GM19455 (cell line): ENCODE data around the gene TECR.
A peak's percentile ranks its signal among the peaks of the same experiment; 100 is the strongest.
"Not testable (repeated sequence)": the region's sequence is repeated elsewhere in the genome, so short reads cannot be mapped to it uniquely, and the experiment has no call there.

Experiments used
- ATAC-seq: cut with Tn5 transposase; IDR thresholded peaks from one replicate; pipeline ENCODE4 v1.9.1; 2021; ENCODE audit not compliant: unreplicated experiment

Gene TECR

DNA sequence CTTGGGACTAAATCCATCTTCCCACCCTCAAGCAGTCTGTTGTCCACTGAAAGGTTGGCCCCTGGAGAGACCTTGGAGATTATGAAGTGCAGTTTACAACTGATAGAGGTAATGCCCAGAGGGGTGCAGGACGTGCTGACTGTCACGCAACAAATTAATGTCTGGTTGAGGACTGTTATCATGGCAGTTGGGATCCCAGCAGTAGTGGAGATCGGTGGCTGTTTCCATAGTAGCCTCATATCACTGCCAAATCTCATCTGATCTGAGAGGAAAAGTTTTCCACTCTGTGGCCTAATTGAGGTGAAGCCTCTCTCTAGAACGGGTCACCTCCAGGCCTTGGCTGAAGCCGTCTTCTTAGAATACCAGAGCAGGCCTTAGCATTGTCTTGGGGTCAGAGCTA lies 4.1 kb downstream of the TECR start:
- ATAC-seq, result no peak

DNA sequence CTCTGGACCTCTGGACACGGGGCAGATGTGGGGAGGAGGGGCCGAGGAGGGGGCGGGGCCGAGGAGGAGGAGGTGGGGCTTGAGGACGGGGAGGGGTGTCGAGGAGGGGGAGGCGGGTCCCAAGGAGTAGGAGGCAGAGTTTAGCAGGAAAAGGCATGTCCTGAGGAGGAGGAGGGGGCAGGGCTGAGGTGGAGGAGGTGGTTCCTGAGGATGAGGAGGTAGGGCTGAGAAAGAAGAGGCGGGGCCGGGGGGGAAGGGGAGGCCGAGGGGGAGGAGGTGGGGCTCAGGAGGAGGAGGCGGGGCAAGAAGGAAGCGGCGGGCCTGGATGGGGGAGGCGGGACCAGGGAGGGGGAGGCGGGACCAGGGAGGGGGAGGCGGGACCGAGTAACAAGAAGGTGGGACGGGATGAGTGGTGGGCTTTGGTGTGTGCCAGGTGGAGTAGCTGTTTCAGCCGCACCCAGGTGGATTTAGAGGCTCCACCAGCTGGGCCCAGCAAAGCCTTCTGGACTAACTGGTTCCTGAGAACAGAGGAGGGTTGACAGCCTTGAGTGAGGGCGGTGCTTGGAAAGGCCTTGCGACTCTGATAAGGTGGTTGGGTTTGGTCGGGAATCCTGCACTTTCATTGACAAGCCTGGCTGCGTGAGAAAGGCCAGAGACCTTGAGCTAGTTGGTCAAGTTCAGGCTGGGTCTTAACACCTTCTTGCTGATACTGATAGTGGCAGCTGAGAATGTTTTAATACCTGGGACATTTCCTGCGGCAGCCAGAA lies 7.7 kb downstream of the TECR start:
- no peak for ATAC-seq

DNA sequence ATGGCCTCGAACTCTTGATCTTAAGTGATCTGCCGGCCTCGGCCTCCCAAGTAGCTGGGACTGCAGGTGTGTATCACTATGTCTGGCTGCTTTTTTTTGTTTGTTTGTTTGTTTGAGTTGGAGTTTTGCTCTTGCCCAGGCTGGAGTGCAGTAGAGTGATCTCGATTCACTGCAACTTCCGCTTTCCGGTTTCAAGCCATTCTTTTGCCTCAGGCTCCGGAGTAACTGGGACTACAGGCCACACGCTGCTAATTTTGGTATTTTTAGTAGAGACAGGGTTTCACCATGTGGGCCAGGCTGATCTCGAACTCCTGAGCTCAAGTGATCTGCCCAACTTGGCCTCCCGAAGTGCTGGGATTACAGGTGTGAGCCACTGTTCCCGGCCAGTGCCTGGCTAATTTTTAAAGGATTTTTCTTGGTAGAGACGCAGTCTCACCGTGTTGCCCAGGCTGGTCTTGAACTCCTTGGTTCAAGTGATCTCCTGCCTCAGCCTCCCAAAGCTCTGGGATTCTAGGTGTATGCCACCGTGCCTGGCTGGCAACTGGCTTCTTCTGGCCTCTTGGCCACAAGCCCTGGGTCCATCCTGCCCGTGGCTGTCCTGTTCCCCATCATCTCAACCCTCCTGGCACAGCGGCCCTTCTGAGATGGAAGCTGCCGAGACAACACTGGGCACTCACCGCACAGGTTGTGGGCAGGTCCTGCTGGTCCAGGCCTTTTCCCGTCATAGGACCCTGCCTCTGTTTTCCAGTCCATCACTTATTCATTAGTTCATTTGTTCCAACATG lies 11.5 kb downstream of the TECR start:
- ATAC-seq, result no peak

DNA sequence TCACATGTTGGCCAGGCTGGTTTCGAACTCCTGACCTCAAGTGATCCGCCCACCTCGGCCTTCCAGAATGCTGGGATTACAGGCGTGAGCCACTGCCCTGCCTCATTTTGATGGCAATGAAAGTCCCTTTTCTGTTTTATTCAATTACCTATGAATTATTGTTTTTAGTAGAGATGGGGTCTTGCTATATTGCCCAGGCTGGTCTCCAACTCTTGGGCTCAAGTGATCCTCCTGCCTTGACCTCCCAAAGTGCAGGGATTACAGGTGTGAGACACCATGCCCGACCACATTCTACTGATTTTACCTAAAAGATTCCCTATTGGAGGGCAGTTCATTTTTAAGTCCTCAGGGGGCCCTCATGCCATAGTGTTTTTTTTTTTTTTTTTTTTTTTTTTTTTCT lies 12.6 kb downstream of the TECR start:
- ATAC-seq, result not testable (repeated sequence)

DNA sequence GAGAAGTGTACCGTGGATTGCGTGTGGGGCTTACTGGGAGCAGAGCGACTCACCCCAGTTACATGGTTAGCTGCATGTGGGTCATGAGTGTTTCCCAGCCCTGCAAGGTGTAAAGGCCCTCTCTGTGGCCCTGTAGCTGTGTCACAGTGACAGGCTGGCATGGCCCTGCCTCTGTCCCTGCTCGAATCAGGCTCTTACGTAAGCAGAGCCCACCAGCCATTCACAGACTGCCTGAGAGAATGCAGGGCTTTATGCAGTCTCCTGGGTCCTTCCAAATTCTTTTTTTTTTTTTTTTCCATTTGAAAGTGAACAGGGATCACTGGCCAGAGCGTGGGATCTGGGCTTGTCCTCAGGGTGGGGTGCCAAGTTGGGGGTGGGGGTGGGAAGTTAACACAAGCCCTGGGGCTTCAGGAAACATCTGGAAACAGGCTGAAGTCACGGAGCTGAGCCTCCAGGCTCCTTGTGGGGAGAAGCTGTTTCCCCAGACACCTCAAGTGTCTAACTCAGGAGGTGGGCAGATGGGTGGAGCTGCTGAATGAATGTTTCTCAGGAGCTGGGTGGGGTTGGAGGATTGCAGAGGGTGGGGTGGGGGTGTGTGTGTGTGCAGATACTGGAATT lies 13.4 kb downstream of the TECR start:
- no peak for ATAC-seq

DNA sequence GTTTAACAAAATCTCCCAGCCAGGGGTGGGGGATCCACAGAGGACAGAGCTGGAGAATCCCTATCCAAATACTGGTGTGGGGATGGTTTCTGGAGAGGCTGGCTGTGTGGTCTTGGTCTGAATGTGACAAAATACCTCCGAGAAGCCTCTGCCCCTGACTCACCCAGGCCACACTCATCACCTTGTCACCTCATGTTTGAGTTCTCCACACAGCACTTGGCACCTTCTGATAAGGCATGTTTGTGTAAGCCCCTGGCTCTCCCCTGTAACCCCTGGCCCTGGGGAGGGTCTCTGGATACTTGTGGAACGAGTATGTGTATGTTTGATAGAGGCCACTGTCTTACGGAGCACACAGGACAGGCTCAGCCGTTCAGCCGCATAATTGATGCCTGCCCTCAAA lies 14.7 kb downstream of the TECR start:
- ATAC-seq, result no peak

DNA sequence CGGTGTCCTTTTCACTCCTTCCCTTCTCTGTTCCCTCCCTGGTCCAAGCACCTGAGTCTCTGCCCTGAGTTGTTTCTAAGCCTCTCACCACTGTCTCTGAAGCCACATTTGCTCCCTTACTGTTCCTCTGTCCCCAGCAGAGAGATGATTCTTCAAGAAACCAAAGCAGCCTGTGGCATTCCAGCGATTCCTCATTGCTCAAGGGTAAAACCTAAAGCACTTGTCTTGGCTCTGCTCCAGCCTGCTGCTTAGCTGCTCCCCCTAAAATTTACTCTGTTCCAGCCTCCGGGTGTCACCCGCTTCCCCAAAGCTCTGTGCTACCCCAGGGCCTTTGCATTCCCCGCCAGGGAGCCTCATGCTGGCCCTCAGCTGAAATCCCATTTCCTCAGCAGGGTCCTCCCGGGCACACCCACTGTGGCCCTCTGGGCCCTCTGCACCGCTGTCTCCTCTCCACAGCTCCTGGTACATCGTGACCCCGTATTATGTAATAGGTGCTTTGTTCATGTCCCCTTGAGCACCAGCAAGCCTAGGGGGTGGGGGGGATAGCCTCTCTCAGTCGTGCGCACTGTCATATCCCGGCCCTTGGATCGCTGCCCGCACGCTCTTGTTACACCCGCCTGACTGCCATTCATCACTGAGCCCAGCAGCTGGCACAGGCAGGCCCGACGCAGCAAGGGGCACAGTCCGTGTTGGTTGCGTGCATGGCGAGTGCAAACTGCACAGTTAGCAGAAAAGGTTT lies 15.8 kb downstream of the TECR start:
- no peak for ATAC-seq

DNA sequence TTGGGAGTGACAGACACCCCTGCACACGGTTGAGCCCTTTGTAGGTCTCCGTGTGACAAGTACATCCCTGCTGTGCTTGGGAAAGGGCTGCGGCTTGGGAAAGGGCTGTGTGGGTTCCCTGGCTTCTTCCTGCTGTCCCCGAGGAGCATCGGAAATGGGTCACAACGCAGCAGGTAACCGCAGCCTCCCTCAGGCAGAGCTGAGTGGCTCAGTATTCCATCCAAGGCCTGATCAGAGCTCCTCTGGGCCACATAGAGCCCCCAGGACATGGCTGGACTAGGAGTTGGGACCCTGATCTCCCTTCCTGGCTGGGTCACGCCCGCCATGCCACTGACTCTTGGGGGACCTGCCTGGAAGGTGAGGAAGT lies 16.3 kb downstream of the TECR start:
- no peak for ATAC-seq

DNA sequence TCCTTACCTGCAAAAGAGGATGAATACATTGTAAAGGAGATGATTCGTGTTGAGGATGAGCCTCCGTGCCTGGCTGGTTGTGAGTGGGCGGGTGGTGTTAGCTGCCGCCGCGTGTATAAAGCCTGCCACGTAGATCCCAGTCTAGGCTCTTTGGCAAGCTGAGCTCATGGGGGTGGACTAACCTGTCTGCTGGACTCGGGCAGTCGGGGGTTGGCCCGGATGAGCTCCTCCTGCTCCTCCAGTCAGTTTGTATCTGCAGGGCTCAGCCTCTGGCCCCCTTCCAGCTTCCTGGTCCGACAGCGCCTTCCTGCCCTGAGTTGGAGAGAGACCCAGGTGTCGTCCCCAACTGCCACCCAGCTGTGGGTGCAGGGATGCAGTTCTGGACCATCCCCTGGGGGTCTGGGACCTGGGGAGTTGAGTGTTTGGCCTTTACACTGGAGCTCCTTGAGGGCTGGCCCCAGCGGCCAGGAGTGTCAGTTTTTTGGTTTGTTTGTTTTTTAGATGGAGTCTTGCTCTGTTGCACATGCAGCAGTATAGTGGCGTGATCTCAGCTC lies 20.9 kb downstream of the TECR start:
- no peak for ATAC-seq

DNA sequence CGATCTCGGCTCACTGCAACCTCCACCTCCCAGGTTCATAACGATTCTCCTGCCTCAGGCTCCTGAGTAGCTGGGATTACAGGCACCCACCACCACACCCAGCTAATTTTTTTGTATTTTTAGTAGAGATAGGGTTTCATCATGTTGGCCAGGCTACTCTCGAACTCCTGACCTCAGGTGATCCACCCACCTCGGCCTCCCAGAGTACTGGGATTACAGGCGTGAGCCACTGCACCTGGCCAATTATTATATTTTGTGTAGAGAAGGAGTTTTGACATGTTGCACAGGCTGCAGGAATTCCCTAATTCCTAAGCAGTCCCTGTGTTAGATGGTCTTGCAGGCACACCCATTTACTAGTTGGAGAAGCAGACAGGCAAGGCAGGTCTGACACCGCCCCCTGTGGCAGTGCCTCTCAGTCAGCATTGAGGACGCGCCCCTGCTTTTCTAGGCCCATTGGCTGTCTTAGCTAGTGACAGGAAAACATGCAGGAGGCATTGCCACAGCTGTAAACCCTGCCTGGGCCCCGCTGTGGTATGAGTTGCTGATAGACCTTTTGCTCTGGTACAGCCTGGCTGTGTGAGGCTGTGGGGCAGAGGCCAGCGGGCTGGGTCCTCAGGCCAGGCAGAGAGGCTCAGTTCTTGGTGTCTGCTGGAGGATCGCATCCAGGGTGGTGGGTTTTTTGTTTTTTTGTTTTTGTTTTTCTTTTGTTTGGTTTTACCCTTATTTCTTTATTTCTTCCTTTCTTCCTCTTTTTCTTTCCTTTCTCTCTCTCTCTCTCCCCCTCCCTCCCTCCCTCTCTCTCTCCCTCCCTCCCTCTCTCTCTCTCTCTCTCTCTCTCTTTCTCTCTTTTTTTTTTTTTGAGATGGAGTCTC lies 22.0 kb downstream of the TECR start:
- not testable (repeated sequence) for ATAC-seq

DNA sequence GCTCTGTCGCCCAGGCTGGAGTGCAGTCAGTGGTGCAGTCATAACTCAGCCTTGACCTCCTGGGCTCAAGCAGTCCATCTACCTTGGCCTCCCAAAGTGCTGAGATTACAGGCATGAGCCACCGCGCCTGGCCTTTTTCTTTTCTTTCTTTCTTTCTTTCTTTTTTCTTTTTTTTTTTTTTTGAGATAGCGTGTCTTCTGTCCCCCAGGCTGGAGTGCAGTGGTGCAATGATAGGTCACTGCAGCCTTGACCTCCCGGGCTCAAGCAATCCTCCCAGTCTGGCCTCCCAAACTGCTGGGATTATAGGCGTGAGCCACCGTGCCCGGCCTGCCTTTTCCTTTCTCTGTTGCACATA lies 22.6 kb downstream of the TECR start:
- ATAC-seq, result not testable (repeated sequence)

DNA sequence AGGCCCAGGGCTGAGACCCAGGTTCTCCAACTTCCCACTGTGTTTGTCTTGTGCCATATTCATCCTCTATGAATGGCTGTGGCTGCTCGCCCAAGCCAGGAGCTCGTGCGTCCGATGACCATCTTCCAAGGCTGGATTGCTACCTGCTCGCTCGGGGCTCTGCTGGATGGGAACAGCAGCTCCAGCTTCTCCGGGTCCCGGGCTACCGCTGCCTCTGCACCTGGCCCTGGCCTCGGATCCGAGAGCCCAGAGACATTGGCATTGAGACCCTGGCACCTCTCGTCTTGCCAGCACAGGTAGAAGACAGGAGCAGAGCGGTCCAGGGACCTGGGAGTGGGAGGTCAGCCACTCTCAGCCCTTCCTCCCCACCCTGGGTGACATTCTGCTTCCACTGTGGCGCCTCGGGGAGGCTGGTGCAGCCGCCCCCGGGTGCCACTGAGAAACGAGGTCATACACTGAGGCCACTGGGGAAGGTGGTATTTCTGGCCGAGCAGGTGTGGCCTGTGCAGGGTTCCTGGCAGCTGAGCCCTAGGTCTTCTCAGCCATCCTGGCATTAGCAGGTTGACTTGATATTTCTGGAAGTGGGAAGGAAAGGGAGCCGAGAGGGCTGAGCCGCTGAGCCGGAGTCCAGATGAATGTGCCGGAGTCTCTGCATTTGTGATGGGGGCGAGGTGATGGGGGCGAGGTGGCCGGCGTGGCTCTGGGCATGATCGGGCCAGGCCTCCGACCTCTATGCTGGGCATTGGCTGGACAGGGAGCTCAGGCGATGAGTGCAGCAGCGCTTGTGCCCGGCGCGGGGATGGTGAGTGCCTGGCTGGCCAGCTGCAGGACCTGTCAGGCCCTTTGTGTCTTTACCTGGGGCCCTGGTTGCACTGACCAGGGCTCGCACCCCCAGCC lies 23.9 kb downstream of the TECR start:
- no peak for ATAC-seq

DNA sequence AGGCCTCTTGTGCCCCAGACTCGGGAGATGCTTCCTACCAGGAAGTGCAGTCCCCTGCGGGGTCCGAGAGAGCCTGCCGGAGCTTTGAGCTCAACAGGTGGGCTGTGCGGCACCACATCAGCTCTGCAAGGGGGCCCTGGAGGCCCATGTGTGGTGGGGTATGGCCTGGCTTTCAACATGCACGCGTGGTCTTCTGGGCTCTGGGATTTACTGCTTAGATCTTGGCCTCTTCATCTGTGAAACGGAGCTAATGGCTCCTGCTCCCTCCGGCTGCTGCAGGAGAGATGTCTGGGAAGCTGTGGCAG lies 24.5 kb downstream of the TECR start:
- ATAC-seq, result no peak

DNA sequence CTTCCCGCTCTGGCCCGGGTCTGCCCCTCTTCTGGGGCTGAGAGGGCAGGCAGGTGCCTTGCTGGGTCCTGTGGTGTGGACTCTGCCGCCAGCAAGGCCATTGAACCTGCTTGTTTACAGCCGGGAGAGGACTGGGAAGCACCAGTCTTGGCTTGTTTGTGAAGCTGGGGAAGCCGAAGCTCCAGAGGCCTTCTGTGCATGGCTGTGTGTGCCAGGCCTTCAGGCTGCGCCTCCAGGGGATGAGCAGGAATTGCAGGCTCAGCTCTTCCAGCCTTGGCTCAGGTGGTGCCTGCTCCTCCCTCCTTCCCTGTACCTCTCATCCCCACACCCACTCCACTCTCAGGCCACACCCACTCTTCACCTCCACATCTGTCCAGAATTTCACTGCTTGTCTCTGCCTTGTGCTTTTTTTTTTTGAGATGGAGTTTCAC lies 25.0 kb downstream of the TECR start:
- ATAC-seq, result no peak

DNA sequence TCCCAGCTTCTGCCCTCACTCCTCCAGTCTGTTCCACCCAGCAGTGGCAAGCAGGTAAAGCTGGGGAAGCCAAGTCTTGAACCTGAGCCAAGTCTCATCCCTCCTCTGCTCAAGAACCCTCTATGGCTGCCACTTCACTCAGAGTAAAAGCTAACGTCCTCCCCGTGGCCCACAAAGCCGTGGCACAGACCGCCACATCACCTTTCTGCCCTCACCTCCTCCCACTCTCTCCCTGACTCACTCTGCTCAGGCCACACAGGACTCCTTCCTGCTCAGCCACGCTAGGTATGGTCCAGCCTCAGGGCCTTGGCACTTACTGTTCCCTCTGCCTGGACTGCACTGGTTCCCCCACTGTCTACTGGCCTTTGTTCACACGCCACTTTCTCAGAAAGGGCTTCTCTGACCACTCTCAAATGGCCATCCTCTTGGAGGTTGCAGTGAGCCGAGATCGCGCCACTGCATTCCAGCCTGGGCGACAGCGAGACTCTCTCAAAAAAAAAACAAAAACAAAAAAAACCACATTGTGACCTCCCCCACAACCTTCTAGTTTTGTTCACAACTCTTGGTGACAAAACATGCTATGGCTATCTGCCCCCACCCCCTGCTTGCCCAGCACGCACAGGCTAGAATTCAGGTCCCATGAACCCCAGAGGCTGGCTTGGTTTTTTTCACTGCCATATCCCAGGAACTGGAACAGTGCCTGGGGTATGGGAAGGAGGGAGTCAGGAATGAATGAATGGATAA lies 26.7 kb downstream of the TECR start:
- no peak for ATAC-seq

DNA sequence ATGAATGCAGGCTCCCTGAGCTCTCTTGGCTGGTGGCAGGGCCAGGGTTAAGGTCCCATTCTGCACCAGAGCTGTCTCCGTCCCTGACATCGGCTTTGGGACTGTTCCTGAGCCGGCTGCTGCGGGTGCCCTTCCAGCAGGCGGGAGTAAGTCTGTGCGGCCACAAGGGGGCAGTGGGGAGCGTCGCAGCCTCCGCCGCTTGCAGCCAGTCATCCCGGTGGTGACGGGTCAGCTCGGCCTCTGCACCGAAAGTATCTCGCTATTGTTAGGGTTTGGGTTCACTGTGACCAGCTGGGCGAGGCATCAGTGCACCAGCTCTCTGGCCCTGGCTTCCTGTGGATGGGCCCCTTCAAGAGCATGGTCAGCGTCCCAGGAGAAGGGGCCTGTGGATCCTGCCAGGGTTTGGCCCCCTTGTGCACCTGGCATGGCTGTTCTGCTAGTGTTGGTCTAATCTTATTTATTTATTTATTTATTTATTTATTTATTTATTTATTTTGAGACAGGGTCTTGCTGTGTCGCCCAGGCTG lies 27.3 kb downstream of the TECR start:
- ATAC-seq, result peak; percentile 56

DNA sequence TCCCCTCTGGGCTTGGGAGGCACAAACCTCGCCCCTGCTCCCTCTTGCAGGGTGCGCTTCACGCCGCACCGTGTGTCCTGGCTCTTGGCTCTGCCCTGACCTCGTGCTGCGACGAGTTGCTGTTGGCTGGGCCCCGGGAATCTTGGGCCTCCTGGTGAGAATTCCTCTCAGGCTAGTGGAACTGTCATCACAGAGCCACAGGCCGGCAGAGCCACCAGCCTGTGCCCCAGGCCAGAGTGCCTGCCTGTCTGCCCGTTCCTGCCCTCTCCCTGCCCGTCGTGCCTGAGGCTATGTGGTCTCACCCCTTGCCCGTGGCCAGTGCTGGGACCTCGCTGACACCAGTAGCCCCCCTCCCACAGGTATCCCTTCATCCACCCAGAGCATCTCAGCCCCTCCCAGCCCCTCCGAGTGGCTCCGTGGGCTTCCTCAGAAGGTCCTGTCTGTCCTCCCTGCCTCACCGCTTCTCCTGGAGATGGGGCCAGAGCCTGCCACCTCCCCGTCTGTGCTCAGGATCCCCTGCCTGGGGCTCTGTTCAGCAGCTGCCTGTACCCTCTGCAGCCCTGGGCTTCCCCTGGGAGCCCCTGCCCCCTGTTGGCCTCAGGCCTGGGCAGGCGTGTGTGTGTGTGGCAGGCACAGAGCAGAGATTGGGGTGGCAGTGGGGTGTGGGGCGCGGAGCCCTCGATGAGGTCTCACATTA lies 29.1 kb downstream of the TECR start:
- no peak for ATAC-seq
